Measurements from ENCODE around the gene SLC6A1. TPM values are rescaled to one million over a fixed set of nuclear protein-coding genes. Genes with fewer than 3 reads are reported as not detected.

Gene SLC6A1
- total and polyA plus RNA-seq, 11 donors = 0.40 to 3.1 (median 1.2) TPM

GRCh38 chr3:11016727-11017126 lies 24.2 kb downstream of the SLC6A1 start:
- 60 to 72% (median 71%) methylated on average over 5 of the region's 5 CpGs for WGBS, 4 donors
- H3K27me3 ChIP-seq = peaks cover 0 to 4% (median 0%) of the 10 kb centered on the region in 9 donors
- DNase-seq (no peak), ATAC-seq (no peak)
- H3K4me1 ChIP-seq = no peaks in the 10 kb centered on the region
- no peaks in the 10 kb centered on the region for H3K9me3 ChIP-seq
- no peak overlapping the region for H3K4me3 ChIP-seq
- intact Hi-C loops (cut with DNase I) = no loop called here
- H3K36me3 ChIP-seq = peaks cover 0 to 7% (median 0%) of the 10 kb centered on the region in 9 donors
- no peak for TF ChIP-seq POLR2A (IDR thresholded peaks at IDR 0.05)
- TF ChIP-seq CTCF (IDR thresholded peaks at IDR 0.05) = no peak
- H3K27ac ChIP-seq = no peak overlapping the region

GRCh38 chr3:11019116-11019819 lies 26.7 kb downstream of the SLC6A1 start:
- TF ChIP-seq POLR2A (IDR thresholded peaks at IDR 0.05) (no peak), CTCF (IDR thresholded peaks at IDR 0.05) (no peak)
- intact Hi-C loops (cut with DNase I) = no loop called here
- no peak overlapping the region for H3K27ac ChIP-seq
- WGBS, 4 donors = 65 to 76% (median 70%) methylated on average over 3 of the region's 3 CpGs
- H3K36me3 ChIP-seq = peaks cover 0 to 14% (median 0%) of the 10 kb centered on the region in 9 donors
- H3K4me1 ChIP-seq = no peaks in the 10 kb centered on the region
- ATAC-seq = no peak
- DNase-seq = no peak
- H3K4me3 ChIP-seq = no peak overlapping the region
- H3K27me3 ChIP-seq = peaks cover 0 to 10% (median 0%) of the 10 kb centered on the region in 9 donors
- H3K9me3 ChIP-seq = no peaks in the 10 kb centered on the region

GRCh38 chr3:11020764-11021163 lies 28.2 kb downstream of the SLC6A1 start:
- no peak for DNase-seq
- TF ChIP-seq CTCF (IDR thresholded peaks at IDR 0.05) (no peak), POLR2A (IDR thresholded peaks at IDR 0.05) (no peak)
- Histone ChIP-seq H3K27me3 (peaks cover 0 to 8% (median 0%) of the 10 kb centered on the region in 9 donors), H3K36me3 (peaks cover 0 to 21% (median 0%) of the 10 kb centered on the region in 9 donors), H3K9me3 (no peaks in the 10 kb centered on the region), H3K27ac (no peak overlapping the region), H3K4me3 (no peak overlapping the region), H3K4me1 (no peaks in the 10 kb centered on the region)
- ATAC-seq = no peak
- intact Hi-C loops (cut with DNase I) = no loop called here
- WGBS, 4 donors = 65 to 81% (median 73%) methylated on average over 2 of the region's 2 CpGs

GRCh38 chr3:11021611-11022011 lies 29.1 kb downstream of the SLC6A1 start:
- H3K27me3 ChIP-seq = peaks cover 0 to 17% (median 0%) of the 10 kb centered on the region in 9 donors
- 74 to 80% (median 76%) methylated on average over 8 of the region's 8 CpGs for WGBS, 4 donors
- H3K27ac ChIP-seq = no peak overlapping the region
- H3K9me3 ChIP-seq = peaks cover 0 to 3% (median 0%) of the 10 kb centered on the region in 12 donors
- no peak overlapping the region for H3K4me3 ChIP-seq
- H3K36me3 ChIP-seq = peaks cover 0 to 30% (median 0%) of the 10 kb centered on the region in 9 donors
- H3K4me1 ChIP-seq = no peaks in the 10 kb centered on the region
- DNase-seq (no peak), ATAC-seq (no peak)
- no peak for TF ChIP-seq POLR2A (IDR thresholded peaks at IDR 0.05)
- TF ChIP-seq CTCF (IDR thresholded peaks at IDR 0.05) = no peak
- intact Hi-C loops (cut with DNase I) = no loop called here

Measured in heart left ventricle (tissue), 16 donors.